Liver (tissue), 3 donors: ENCODE measurements around the gene NEK8.

Experiments used
- CTCF ChIP-seq: fragments of 150-350 bp; IDR thresholded peaks from 2 replicates; pipeline ENCODE4 v1.5.1; 2017; ENCODE audit warnings: improper control_type of control experiment, low read depth, low read length; ENCODE audit not compliant: missing input control
- FOXA1 ChIP-seq: IDR thresholded peaks from 2 replicates; pipeline ENCODE4 v1.6.1; 2016; ENCODE audit warnings: antibody characterized with exemption
- TAF1 ChIP-seq: conservative IDR thresholded peaks from 2 replicates; pipeline ENCODE4 v1.6.1; 2016; ENCODE audit warnings: antibody characterized with exemption, mild to moderate bottlenecking
- donor health status: healthy.
- donor health status: healthy.

GRCh38 chr17:28704219-28704858 lies 24.2 kb upstream of the NEK8 start:
- no peak for TF ChIP-seq CTCF
- TF ChIP-seq TAF1 = no peak
- TF ChIP-seq FOXA1 = no peak
